Stimulated activated CD4-positive, alpha-beta T cell treated with anti-CD3 and anti-CD28 coated beads, Interleukin-4, amount 100 ng/mL, for 1 hour (primary cell): ENCODE measurements around the gene CA10.
A peak's percentile ranks its signal among the peaks of the same experiment; 100 is the strongest.

Experiments
- DNase-seq: peaks from one replicate; pipeline ENCODE4 v3.0.0-alpha.2; 2020

The CA10 gene

GRCh38 chr17:51668155-51668962, 490.2 kb downstream of the CA10 start:
- no peak for DNase-seq

GRCh38 chr17:51667706-51668083, 490.8 kb downstream of the CA10 start:
- DNase-seq: no peak

- no peak for DNase-seq
Observed at GRCh38 chr17:51666971-51667705, 491.4 kb downstream of the CA10 start.

GRCh38 chr17:51662204-51663056, 496.1 kb downstream of the CA10 start:
- no peak for DNase-seq

- DNase-seq: no peak
Observed at GRCh38 chr17:51661403-51661802, 497.1 kb downstream of the CA10 start.

GRCh38 chr17:51660266-51660665, 498.2 kb downstream of the CA10 start:
- no peak for DNase-seq

- DNase-seq: no peak
Observed at GRCh38 chr17:51657224-51657623, 501.3 kb downstream of the CA10 start.

GRCh38 chr17:51653878-51654277, 504.6 kb downstream of the CA10 start:
- no peak for DNase-seq

GRCh38 chr17:51652529-51652928, 506.0 kb downstream of the CA10 start:
- DNase-seq: no peak

GRCh38 chr17:51651513-51652298, 506.8 kb downstream of the CA10 start:
- no peak for DNase-seq

GRCh38 chr17:51650772-51651171, 507.7 kb downstream of the CA10 start:
- DNase-seq: no peak

- DNase-seq: no peak
Observed at GRCh38 chr17:51650202-51650601, 508.3 kb downstream of the CA10 start.

- no peak for DNase-seq
Observed at GRCh38 chr17:51647826-51648225, 510.7 kb downstream of the CA10 start.

GRCh38 chr17:51647067-51647466, 511.4 kb downstream of the CA10 start:
- no peak for DNase-seq

- DNase-seq: no peak
Observed at GRCh38 chr17:51646539-51646938, 512.0 kb downstream of the CA10 start.

GRCh38 chr17:51645056-51645455, 513.5 kb downstream of the CA10 start:
- DNase-seq: no peak

GRCh38 chr17:51643702-51644490, 514.6 kb downstream of the CA10 start:
- DNase-seq: no peak

GRCh38 chr17:51642029-51642428, 516.5 kb downstream of the CA10 start:
- no peak for DNase-seq

- DNase-seq: peak; percentile 8
Observed at GRCh38 chr17:51640108-51640622, 518.3 kb downstream of the CA10 start.

- no peak for DNase-seq
Observed at GRCh38 chr17:51638971-51639370, 519.5 kb downstream of the CA10 start.

GRCh38 chr17:51636291-51636690, 522.2 kb downstream of the CA10 start:
- no peak for DNase-seq
